SU-DHL-6 (cell line): ENCODE data around the gene AHI1.

Experiments used
- CTCF ChIP-seq: fragments of 200-600 bp; sonication (generic); IDR thresholded peaks from one replicate; pipeline ENCODE4 v1.5.1; 2017; ENCODE audit warnings: antibody characterized with exemption, mild to moderate bottlenecking, low read length, moderate library complexity; ENCODE audit not compliant: insufficient read depth, poor library complexity, severe bottlenecking
- EZH2phosphoT487 ChIP-seq: fragments of 200-600 bp; sonication (generic), shearing (Covaris generic); conservative IDR thresholded peaks from 2 replicates; pipeline ENCODE4 v1.6.1; 2018; ENCODE audit warnings: mild to moderate bottlenecking, antibody characterized with exemption, low read length, moderate library complexity, mixed read lengths

DNA sequence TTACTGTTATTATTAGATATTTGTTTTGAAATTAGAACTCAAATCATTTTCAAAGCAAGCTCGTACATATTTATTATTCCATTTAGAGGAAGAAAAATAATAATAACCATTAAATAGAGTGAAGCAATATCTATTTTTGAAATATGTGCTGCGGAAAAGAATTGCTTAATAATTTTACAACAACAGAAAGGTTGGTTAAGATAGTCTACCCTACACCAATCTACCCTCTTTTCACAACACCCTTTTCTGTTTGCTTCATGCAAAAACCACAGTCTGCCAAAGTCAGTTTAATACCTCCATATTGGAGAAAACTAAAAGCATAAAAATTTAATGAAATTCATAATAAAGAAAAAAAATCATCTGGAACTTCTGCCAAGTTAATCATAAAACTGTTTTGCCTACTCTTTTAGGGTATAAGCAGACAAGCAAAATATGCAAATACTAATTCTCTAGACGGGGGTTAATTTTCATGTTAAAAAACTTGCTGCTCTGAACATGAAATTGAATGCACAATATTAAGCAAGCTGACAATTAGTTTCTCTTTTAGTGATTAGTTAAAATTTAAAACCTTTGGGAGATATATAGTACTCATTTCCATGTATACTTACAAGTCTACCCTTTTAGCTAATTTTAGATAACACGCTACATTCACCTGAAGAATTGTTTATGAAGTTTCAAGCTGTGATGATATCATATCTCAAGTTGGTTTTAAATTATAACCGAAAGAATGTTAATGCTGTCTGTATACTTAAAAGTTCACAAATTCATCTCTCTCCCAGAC, 100.2 kb downstream of the AHI1 start:
- TF ChIP-seq CTCF (no peak), EZH2phosphoT487 (no peak)
